Thyroid gland (tissue), 4 donors: ENCODE results near the gene HOXC6.

Source experiments
- POLR2A ChIP-seq, 2 donors: fragments of 450-650 bp; IDR thresholded peaks; one replicate each; pipeline ENCODE4 v1.6.1; 2017; ENCODE audit warnings: antibody characterized with exemption in 2 of 2, mild to moderate bottlenecking in 2 of 2, moderate library complexity in 1 of 2
- TF ChIP-seq, protein P1 (sequence below), 6 experiments: fragments of 200-600 bp in 3 of 6; fragments of 450-650 bp in 3 of 6; sonication (generic) in 3 of 6; IDR thresholded peaks; one replicate each; pipeline ENCODE4 v1.5.1; 2016 to 2019; ENCODE audit warnings: antibody characterized with exemption in 6 of 6, mild to moderate bottlenecking in 2 of 6, inconsistent platforms in 1 of 6, moderate library complexity in 1 of 6

DNA sequence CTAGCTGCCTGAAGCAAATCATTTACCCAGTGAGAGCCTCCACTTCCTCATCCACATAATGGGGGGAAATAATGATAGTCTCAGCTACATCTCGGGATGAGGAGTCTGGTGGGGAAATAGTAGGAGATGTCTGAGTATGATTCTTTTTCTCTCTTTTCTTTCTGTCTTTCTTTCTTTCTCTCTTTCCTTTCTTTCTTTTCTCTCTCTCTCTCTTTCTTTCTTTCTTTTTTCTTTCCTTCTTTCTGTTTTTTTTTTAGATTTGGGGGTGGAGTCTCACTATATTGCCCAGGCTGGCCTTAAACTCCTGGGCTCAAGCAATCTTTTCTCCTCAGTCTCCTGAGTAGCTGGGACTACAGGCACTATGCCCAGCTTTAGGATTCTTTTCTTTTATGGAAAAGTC lies 38.2 kb downstream of the HOXC6 start:
- TF ChIP-seq, protein P1, sequence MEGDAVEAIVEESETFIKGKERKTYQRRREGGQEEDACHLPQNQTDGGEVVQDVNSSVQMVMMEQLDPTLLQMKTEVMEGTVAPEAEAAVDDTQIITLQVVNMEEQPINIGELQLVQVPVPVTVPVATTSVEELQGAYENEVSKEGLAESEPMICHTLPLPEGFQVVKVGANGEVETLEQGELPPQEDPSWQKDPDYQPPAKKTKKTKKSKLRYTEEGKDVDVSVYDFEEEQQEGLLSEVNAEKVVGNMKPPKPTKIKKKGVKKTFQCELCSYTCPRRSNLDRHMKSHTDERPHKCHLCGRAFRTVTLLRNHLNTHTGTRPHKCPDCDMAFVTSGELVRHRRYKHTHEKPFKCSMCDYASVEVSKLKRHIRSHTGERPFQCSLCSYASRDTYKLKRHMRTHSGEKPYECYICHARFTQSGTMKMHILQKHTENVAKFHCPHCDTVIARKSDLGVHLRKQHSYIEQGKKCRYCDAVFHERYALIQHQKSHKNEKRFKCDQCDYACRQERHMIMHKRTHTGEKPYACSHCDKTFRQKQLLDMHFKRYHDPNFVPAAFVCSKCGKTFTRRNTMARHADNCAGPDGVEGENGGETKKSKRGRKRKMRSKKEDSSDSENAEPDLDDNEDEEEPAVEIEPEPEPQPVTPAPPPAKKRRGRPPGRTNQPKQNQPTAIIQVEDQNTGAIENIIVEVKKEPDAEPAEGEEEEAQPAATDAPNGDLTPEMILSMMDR (IDR thresholded peaks at IDR 0.05), result no peak
- no peak for TF ChIP-seq POLR2A (IDR thresholded peaks at IDR 0.05)
